ENCODE results near the gene AMPD2.

DNA sequence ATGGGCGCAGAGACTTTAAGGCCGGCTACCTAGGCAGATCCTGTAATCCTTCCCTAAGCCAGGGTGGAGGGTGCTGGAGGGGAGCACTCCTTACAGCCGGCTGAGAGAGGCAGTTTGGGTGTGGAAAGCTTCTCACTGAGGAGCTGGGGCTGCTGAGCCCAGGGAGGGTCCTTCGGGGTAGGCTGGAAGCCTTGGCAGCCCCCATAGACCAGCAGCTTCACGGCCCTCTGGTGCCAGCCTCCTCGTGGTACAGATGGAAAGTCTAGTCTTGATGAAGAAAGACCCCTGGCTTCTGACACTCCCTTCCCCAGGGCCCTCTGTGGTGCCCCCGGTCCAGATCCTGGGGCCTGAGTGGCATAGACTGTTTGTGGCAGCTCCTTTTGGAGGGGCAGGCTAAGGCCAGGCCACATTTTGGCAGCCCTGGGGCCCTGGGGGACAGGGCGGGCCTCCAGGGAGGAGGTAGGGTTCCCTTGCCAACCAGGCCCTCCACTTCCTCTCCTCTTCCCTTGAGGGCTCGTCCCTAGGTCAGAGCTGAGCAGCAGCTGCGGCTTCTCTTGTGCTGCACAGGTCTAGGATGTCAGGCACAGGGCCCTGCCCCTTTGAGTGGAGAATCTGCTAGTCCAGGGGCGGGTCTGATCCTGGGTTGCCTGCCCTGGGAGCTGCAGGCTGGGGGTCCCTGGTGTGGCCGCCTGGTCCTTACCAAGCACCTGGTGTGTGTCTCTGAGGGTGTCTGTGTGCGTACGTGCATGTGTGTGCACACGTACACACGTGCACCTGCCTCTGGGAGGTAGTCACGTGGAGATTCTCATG lies 4.8 kb downstream of the AMPD2 start:
- TF ChIP-seq, protein P1, sequence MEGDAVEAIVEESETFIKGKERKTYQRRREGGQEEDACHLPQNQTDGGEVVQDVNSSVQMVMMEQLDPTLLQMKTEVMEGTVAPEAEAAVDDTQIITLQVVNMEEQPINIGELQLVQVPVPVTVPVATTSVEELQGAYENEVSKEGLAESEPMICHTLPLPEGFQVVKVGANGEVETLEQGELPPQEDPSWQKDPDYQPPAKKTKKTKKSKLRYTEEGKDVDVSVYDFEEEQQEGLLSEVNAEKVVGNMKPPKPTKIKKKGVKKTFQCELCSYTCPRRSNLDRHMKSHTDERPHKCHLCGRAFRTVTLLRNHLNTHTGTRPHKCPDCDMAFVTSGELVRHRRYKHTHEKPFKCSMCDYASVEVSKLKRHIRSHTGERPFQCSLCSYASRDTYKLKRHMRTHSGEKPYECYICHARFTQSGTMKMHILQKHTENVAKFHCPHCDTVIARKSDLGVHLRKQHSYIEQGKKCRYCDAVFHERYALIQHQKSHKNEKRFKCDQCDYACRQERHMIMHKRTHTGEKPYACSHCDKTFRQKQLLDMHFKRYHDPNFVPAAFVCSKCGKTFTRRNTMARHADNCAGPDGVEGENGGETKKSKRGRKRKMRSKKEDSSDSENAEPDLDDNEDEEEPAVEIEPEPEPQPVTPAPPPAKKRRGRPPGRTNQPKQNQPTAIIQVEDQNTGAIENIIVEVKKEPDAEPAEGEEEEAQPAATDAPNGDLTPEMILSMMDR (IDR thresholded peaks at IDR 0.05 in 8 of 11, conservative IDR thresholded peaks at IDR 0.05 in 3 of 11), result no peak
- TF ChIP-seq POLR2A (IDR thresholded peaks at IDR 0.05), result no peak
- TF ChIP-seq POLR2AphosphoS5 (IDR thresholded peaks at IDR 0.05), result peak in 2 of 3 donors; percentile 13 to 57

Measured in spleen (tissue), 7 donors.